ENCODE results near the gene F11. TPM values are rescaled to one million over a fixed set of nuclear protein-coding genes. Genes with fewer than 3 reads are reported as not detected.

Gene F11
- total and polyA plus RNA-seq, 2 donors (not counting 1 experiment from before 2014, with no cell fraction given), result 0.06 TPM; not detected in 1

- Mint-ChIP-seq H3K27me3 (peaks cover 8% of the 10 kb centered on the region), H3K4me1 (no peaks in the 10 kb centered on the region), H3K4me3 (no peak overlapping the region), H3K9me3 (ENCODE audit: insufficient read depth) (no peaks in the 10 kb centered on the region), H3K27ac (no peak overlapping the region)
- Histone ChIP-seq H3K4me2 (replicated peaks; ENCODE audit: low read depth, low read length, poor library complexity, severe bottlenecking) (no peak overlapping the region), H3K27ac (ENCODE audit: low read length in 2 of 2) (no peak overlapping the region), H3K4me1 (ENCODE audit: control insufficient read depth in 2 of 2, insufficient read depth in 2 of 2, low read length in 2 of 2) (no peaks in the 10 kb centered on the region), H3K4me3 (ENCODE audit: control extremely low read depth in 1 of 5, extremely low read depth in 1 of 5, insufficient read depth in 1 of 5, low read depth in 2 of 5, low read length in 4 of 5) (no peak overlapping the region), H3K9ac (ENCODE audit: low read length) (no peak overlapping the region), H3K27me3 (replicated peaks in 1 of 4; ENCODE audit: control extremely low read depth in 1 of 4, control insufficient read depth in 3 of 4, insufficient read depth in 4 of 4, low read length in 3 of 4) (no peaks in the 10 kb centered on the region), H4K20me1 (ENCODE audit: control insufficient read depth, insufficient read depth, low read length, poor library complexity, severe bottlenecking) (no peaks in the 10 kb centered on the region), H3K36me3 (replicated peaks in 1 of 2; ENCODE audit: control extremely low read depth in 1 of 2, control insufficient read depth in 1 of 2, extremely low read depth in 1 of 2, insufficient read depth in 2 of 2, low read length in 1 of 2) (no peaks in the 10 kb centered on the region), H2AFZ (ENCODE audit: insufficient read depth, low read depth, low read length, poor library complexity, severe bottlenecking) (no peak overlapping the region), H3K79me2 (ENCODE audit: control insufficient read depth, insufficient read depth, low read length) (no peaks in the 10 kb centered on the region), H3K9me3 (ENCODE audit: control extremely low read depth in 1 of 3, control insufficient read depth in 2 of 3, insufficient read depth in 1 of 3, low read length in 2 of 3) (peaks cover 0 to 4% (median 0%) of the 10 kb centered on the region in 3 donors)
- POLR2A ChIA-PET, result no interaction called here
- no peak for TF ChIP-seq EZH2 (IDR thresholded peaks at IDR 0.05; ENCODE audit: borderline replicate concordance, insufficient read depth, low read depth, low read length, poor library complexity, severe bottlenecking)
- no peak for TF ChIP-seq CTCF (IDR thresholded peaks at IDR 0.05)
- DNase-seq, result no peak
- CTCF ChIA-PET, result interaction anchor here (1.2 kb wide), 2 partner anchors 11 to 280 kb away, joined by 3 to 4 read pairs; no protein-coding TSS in a partner anchor
- intact Hi-C loops (cut with micrococcal nuclease), result no loop called here
- WGBS (ENCODE audit: insufficient coverage), result 86% methylated on average over 2 of the region's 4 CpGs
- ATAC-seq (ENCODE audit: low read depth), result no peak
Observed at GRCh38 chr4:186307497-186307896, 41.5 kb downstream of the F11 start.

GRCh38 chr4:186307916-186308315 is 41.9 kb downstream of the F11 start:
- no peak for DNase-seq
- Histone ChIP-seq H3K36me3 (replicated peaks in 1 of 2; ENCODE audit: control extremely low read depth in 1 of 2, control insufficient read depth in 1 of 2, extremely low read depth in 1 of 2, insufficient read depth in 2 of 2, low read length in 1 of 2) (no peaks in the 10 kb centered on the region), H4K20me1 (ENCODE audit: control insufficient read depth, insufficient read depth, low read length, poor library complexity, severe bottlenecking) (no peaks in the 10 kb centered on the region), H3K4me3 (ENCODE audit: control extremely low read depth in 1 of 5, extremely low read depth in 1 of 5, insufficient read depth in 1 of 5, low read depth in 2 of 5, low read length in 4 of 5) (no peak overlapping the region), H3K27ac (ENCODE audit: low read length in 2 of 2) (no peak overlapping the region), H3K4me2 (replicated peaks; ENCODE audit: low read depth, low read length, poor library complexity, severe bottlenecking) (no peak overlapping the region), H3K27me3 (replicated peaks in 1 of 4; ENCODE audit: control extremely low read depth in 1 of 4, control insufficient read depth in 3 of 4, insufficient read depth in 4 of 4, low read length in 3 of 4) (no peaks in the 10 kb centered on the region), H3K9me3 (ENCODE audit: control extremely low read depth in 1 of 3, control insufficient read depth in 2 of 3, insufficient read depth in 1 of 3, low read length in 2 of 3) (peaks cover 0 to 4% (median 0%) of the 10 kb centered on the region in 3 donors), H3K4me1 (ENCODE audit: control insufficient read depth in 2 of 2, insufficient read depth in 2 of 2, low read length in 2 of 2) (no peaks in the 10 kb centered on the region), H3K9ac (ENCODE audit: low read length) (no peak overlapping the region), H2AFZ (ENCODE audit: insufficient read depth, low read depth, low read length, poor library complexity, severe bottlenecking) (no peak overlapping the region), H3K79me2 (ENCODE audit: control insufficient read depth, insufficient read depth, low read length) (no peaks in the 10 kb centered on the region)
- ATAC-seq (ENCODE audit: low read depth), result no peak
- Mint-ChIP-seq H3K9me3 (ENCODE audit: insufficient read depth) (no peaks in the 10 kb centered on the region), H3K27me3 (peaks cover 8% of the 10 kb centered on the region), H3K27ac (no peak overlapping the region), H3K4me1 (no peaks in the 10 kb centered on the region), H3K4me3 (no peak overlapping the region)
- intact Hi-C loops (cut with micrococcal nuclease), result no loop called here
- TF ChIP-seq CTCF (IDR thresholded peaks at IDR 0.05), result no peak
- no peak for TF ChIP-seq EZH2 (IDR thresholded peaks at IDR 0.05; ENCODE audit: borderline replicate concordance, insufficient read depth, low read depth, low read length, poor library complexity, severe bottlenecking)
- ChIA-PET CTCF (interaction anchor here (1.2 kb wide), 2 partner anchors 12 to 279 kb away, joined by 3 to 4 read pairs; no protein-coding TSS in a partner anchor), POLR2A (no interaction called here)
- 50% methylated on average over 1 of the region's 3 CpGs for WGBS (ENCODE audit: insufficient coverage)
